Endodermal cell (in vitro differentiated cells): ENCODE measurements around the gene ARAP2. TPM values are rescaled to one million over a fixed set of nuclear protein-coding genes. Genes with fewer than 3 reads are reported as not detected.

Experiments used
- DNase-seq: peaks from one replicate; pipeline ENCODE4 v3.0.0-alpha.2; 2017
- H3K27ac ChIP-seq: 2 replicates; pipeline ENCODE4 v1.5.1; 2013; ENCODE audit warnings: mild to moderate bottlenecking, low read depth, low read length, moderate library complexity
- H3K27me3 ChIP-seq: 2 replicates; pipeline ENCODE4 v1.6.1; 2013; ENCODE audit warnings: mild to moderate bottlenecking, low read length, moderate library complexity; ENCODE audit not compliant: insufficient read depth, control insufficient read depth, poor library complexity, severe bottlenecking
- H3K36me3 ChIP-seq: 2 replicates; pipeline ENCODE4 v1.7.0; 2013; ENCODE audit warnings: mild to moderate bottlenecking, low read length, moderate library complexity; ENCODE audit not compliant: control insufficient read depth, insufficient read depth
- H3K4me1 ChIP-seq: one replicate; pipeline ENCODE4 v1.7.0; 2013; ENCODE audit warnings: low read length; ENCODE audit not compliant: control insufficient read depth, insufficient read depth
- H3K4me3 ChIP-seq: 2 replicates; pipeline ENCODE4 v1.5.1; 2013; ENCODE audit warnings: mild to moderate bottlenecking, low read length, moderate library complexity
- H3K9ac ChIP-seq: 2 replicates; pipeline ENCODE4 v1.6.1; 2013; ENCODE audit warnings: mild to moderate bottlenecking, low read length, moderate library complexity; ENCODE audit not compliant: poor library complexity, severe bottlenecking; ENCODE audit errors: extremely low read depth
- H3K9me3 ChIP-seq: 2 replicates; pipeline ENCODE4 v1.6.1; 2013; ENCODE audit warnings: mild to moderate bottlenecking, low read length, moderate library complexity; ENCODE audit not compliant: control insufficient read depth
- H3K27ac Mint-ChIP-seq: 2 replicates; pipeline ENCODE4 v1.8.0; 2020; ENCODE audit warnings: mixed read lengths
- H3K27me3 Mint-ChIP-seq: 2 replicates; pipeline ENCODE4 v1.8.0; 2021; ENCODE audit warnings: mild to moderate bottlenecking, mixed read lengths; ENCODE audit not compliant: insufficient read depth
- H3K36me3 Mint-ChIP-seq: 2 replicates; pipeline ENCODE4 v1.8.0; 2020; ENCODE audit warnings: low read depth, mixed read lengths
- H3K4me1 Mint-ChIP-seq: 2 replicates; pipeline ENCODE4 v1.8.0; 2020; ENCODE audit warnings: mixed read lengths
- H3K4me3 Mint-ChIP-seq: 2 replicates; pipeline ENCODE4 v1.8.0; 2020; ENCODE audit warnings: mild to moderate bottlenecking, moderate library complexity, mixed read lengths
- H3K9me3 Mint-ChIP-seq: 2 replicates; pipeline ENCODE4 v1.8.0; 2020; ENCODE audit warnings: mild to moderate bottlenecking, mixed read lengths
- CTCF ChIP-seq: fragments of 200-600 bp; sonication (generic); conservative IDR thresholded peaks from 2 replicates; pipeline ENCODE4 v1.5.0; 2021; ENCODE audit warnings: antibody characterized with exemption, mild to moderate bottlenecking
- WGBS, 2 experiments: methylation state at CpG; one replicate each; pipeline versions ENCODE4 v1.1.5 to v1.1.7; 2013; ENCODE audit warnings: missing lambda C conversion rate in 2 of 2, mixed read lengths in 1 of 2; ENCODE audit not compliant: insufficient coverage in 1 of 2, insufficient read length in 1 of 2; 5-methylcytosine and 5-hydroxymethylcytosine counted together
- total RNA-seq, 2 donors: library from RNA; stranded (reverse); fragmentation: NEBNext Ultra II Directional in 1 of 2; extraction: Animal tissue kit (Norgen Biotek cat#: 25700) in 1 of 2; gene quantifications; 2 replicates in 1 of 2; 3 replicates in 1 of 2; pipeline ENCODE4 v1.2.1, GENCODE V29; 2021

ARAP2 gene
- total RNA-seq, 2 donors from 2014 or later: 2.2 to 5.5 TPM

GRCh38 chr4:36065274-36065871, 178.9 kb downstream of the ARAP2 start:
- peaks cover 9% of the 10 kb centered on the region for H3K4me1 Mint-ChIP-seq
- no peak for TF ChIP-seq CTCF
- H3K36me3 ChIP-seq: no peaks in the 10 kb centered on the region
- peak overlapping the region; percentile 55 for H3K27ac Mint-ChIP-seq
- no peaks in the 10 kb centered on the region for H3K27me3 ChIP-seq
- no peaks in the 10 kb centered on the region for H3K4me1 ChIP-seq
- no peak overlapping the region for H3K9ac ChIP-seq
- H3K4me3 Mint-ChIP-seq: no peak overlapping the region
- no peaks in the 10 kb centered on the region for H3K9me3 ChIP-seq
- H3K36me3 Mint-ChIP-seq: no peaks in the 10 kb centered on the region
- H3K27ac ChIP-seq: no peak overlapping the region
- DNase-seq: no peak
- WGBS, 2 experiments: 91% methylated on average over 1 of the region's 1 CpG; no CpG with 5 or more reads in 1 of the 2 experiments
- no peaks in the 10 kb centered on the region for H3K27me3 Mint-ChIP-seq
- H3K4me3 ChIP-seq: no peak overlapping the region
- no peaks in the 10 kb centered on the region for H3K9me3 Mint-ChIP-seq

- Histone ChIP-seq H3K9ac (no peak overlapping the region), H3K4me1 (no peaks in the 10 kb centered on the region), H3K27ac (no peak overlapping the region), H3K36me3 (no peaks in the 10 kb centered on the region), H3K4me3 (no peak overlapping the region), H3K27me3 (no peaks in the 10 kb centered on the region), H3K9me3 (no peaks in the 10 kb centered on the region)
- Mint-ChIP-seq H3K4me1 (peaks cover 9% of the 10 kb centered on the region), H3K36me3 (no peaks in the 10 kb centered on the region), H3K4me3 (no peak overlapping the region), H3K9me3 (no peaks in the 10 kb centered on the region), H3K27me3 (no peaks in the 10 kb centered on the region), H3K27ac (no peak overlapping the region)
- peak; percentile 55 for DNase-seq
- TF ChIP-seq CTCF: no peak
These were observed 180.2 kb downstream of the ARAP2 start for GRCh38 chr4:36064117-36064516.

GRCh38 chr4:36056136-36056535, 188.2 kb downstream of the ARAP2 start:
- Histone ChIP-seq H3K27me3 (no peaks in the 10 kb centered on the region), H3K36me3 (no peaks in the 10 kb centered on the region), H3K9me3 (no peaks in the 10 kb centered on the region), H3K9ac (no peak overlapping the region), H3K4me3 (no peak overlapping the region), H3K4me1 (peaks cover 2% of the 10 kb centered on the region), H3K27ac (no peak overlapping the region)
- DNase-seq: no peak
- 96% methylated on average over 1 of the region's 1 CpG; no CpG with 5 or more reads in 1 of the 2 experiments for WGBS, 2 experiments
- no peak for TF ChIP-seq CTCF
- H3K4me3 Mint-ChIP-seq: no peak overlapping the region
- no peaks in the 10 kb centered on the region for H3K9me3 Mint-ChIP-seq
- peaks cover 3% of the 10 kb centered on the region for H3K4me1 Mint-ChIP-seq
- H3K27me3 Mint-ChIP-seq: no peaks in the 10 kb centered on the region
- H3K36me3 Mint-ChIP-seq: no peaks in the 10 kb centered on the region
- no peak overlapping the region for H3K27ac Mint-ChIP-seq
